Neural cell (in vitro differentiated cells): ENCODE measurements around the gene CGNL1. TPM values are rescaled to one million over a fixed set of nuclear protein-coding genes. Genes with fewer than 3 reads are reported as not detected.

ENCODE experiments used
- H2AFZ ChIP-seq: fragments of 200-600, 300-800 bp; sonication (generic), shearing (Covaris generic); 2 replicates; pipeline ENCODE4 v1.6.0; 2014; ENCODE audit warnings: low read depth, mild to moderate bottlenecking, antibody characterized with exemption, low read length, moderate library complexity
- H3F3A ChIP-seq: fragments of 200-600 bp; shearing (Covaris generic); 2 replicates; pipeline ENCODE4 v1.6.1; 2016; ENCODE audit warnings: mild to moderate bottlenecking, moderate library complexity, mixed read lengths, antibody characterized with exemption, low read length; ENCODE audit not compliant: insufficient read depth, poor library complexity, severe bottlenecking
- H3K27ac ChIP-seq: fragments of 200-600, 300-800 bp; sonication (generic), shearing (Covaris generic); 2 replicates; pipeline ENCODE4 v1.5.1; 2014; ENCODE audit warnings: mild to moderate bottlenecking, low read length, moderate library complexity
- H3K27me3 ChIP-seq: fragments of 300-800, 200-600 bp; sonication (generic), shearing (Covaris generic); 2 replicates; pipeline ENCODE4 v1.6.0; 2014; ENCODE audit warnings: mild to moderate bottlenecking, low read depth, low read length, moderate library complexity; ENCODE audit not compliant: insufficient read depth
- H3K36me3 ChIP-seq: fragments of 300-800, 200-600 bp; sonication (generic), shearing (Covaris generic); 2 replicates; pipeline ENCODE4 v1.5.1; 2014; ENCODE audit warnings: mild to moderate bottlenecking, antibody characterized with exemption, low read length, moderate library complexity; ENCODE audit not compliant: insufficient read depth
- H3K4me2 ChIP-seq: fragments of 300-800, 200-600 bp; sonication (generic), shearing (Covaris generic); 2 replicates; pipeline ENCODE4 v1.6.0; 2014; ENCODE audit warnings: mild to moderate bottlenecking, low read length
- H3K4me3 ChIP-seq: fragments of 300-800, 200-600 bp; sonication (generic), shearing (Covaris generic); 2 replicates; pipeline ENCODE4 v1.5.1; 2014; ENCODE audit warnings: mild to moderate bottlenecking, low read length, moderate library complexity
- H3K79me2 ChIP-seq: fragments of 200-600 bp; shearing (Covaris generic); replicated peaks from 2 replicates; pipeline ENCODE4 v1.6.0; 2014; ENCODE audit warnings: mild to moderate bottlenecking, low read length, moderate library complexity; ENCODE audit not compliant: insufficient read depth
- H3K9ac ChIP-seq: fragments of 300-800, 200-600 bp; sonication (generic), shearing (Covaris generic); 2 replicates; pipeline ENCODE4 v1.6.1; 2016; ENCODE audit warnings: mild to moderate bottlenecking, low read length, mixed read lengths
- H3K9me2 ChIP-seq: fragments of 200-600 bp; shearing (Covaris generic); 2 replicates; pipeline ENCODE4 v1.6.1; 2016; ENCODE audit warnings: mild to moderate bottlenecking, low read length, mixed read lengths; ENCODE audit not compliant: insufficient read depth
- H3K9me3 ChIP-seq: fragments of 200-600, 300-800 bp; sonication (generic), shearing (Covaris generic); 2 replicates; pipeline ENCODE4 v1.6.1; 2016; ENCODE audit warnings: mild to moderate bottlenecking, mixed run types, low read length, moderate library complexity, mixed read lengths
- H4K20me1 ChIP-seq: fragments of 200-600 bp; shearing (Covaris generic); 2 replicates; pipeline ENCODE4 v1.6.1; 2016; ENCODE audit warnings: mild to moderate bottlenecking, mixed run types; ENCODE audit not compliant: insufficient read depth
- EP300 ChIP-seq: fragments of 450-650 bp; conservative IDR thresholded peaks from 2 replicates; pipeline ENCODE4 v1.6.1; 2014; ENCODE audit warnings: antibody characterized with exemption, mild to moderate bottlenecking, moderate library complexity; ENCODE audit not compliant: poor library complexity, severe bottlenecking
- EZH2 ChIP-seq: fragments of 200-600, 300-800 bp; shearing (Covaris generic), sonication (generic); IDR thresholded peaks from 2 replicates; pipeline ENCODE4 v1.6.1; 2014; ENCODE audit warnings: antibody characterized with exemption, low read length, borderline replicate concordance, mild to moderate bottlenecking; ENCODE audit not compliant: insufficient read depth, poor library complexity, severe bottlenecking
- MXI1 ChIP-seq: fragments of 450-650 bp; conservative IDR thresholded peaks from 2 replicates; pipeline ENCODE4 v1.6.1; 2014; ENCODE audit warnings: antibody characterized with exemption, mild to moderate bottlenecking; ENCODE audit not compliant: poor library complexity, severe bottlenecking
- POLR2AphosphoS5 ChIP-seq: IDR thresholded peaks from 2 replicates; pipeline ENCODE4 v1.6.1; 2012
- RAD21 ChIP-seq: fragments of 450-650 bp; conservative IDR thresholded peaks from 2 replicates; pipeline ENCODE4 v1.6.1; 2014; ENCODE audit warnings: antibody characterized with exemption, mild to moderate bottlenecking, moderate library complexity
- SMC3 ChIP-seq: fragments of 450-650 bp; conservative IDR thresholded peaks from 2 replicates; pipeline ENCODE4 v1.6.1; 2014; ENCODE audit warnings: antibody characterized with exemption, mild to moderate bottlenecking, moderate library complexity; ENCODE audit not compliant: poor library complexity
- TAF1 ChIP-seq: IDR thresholded peaks from 2 replicates; pipeline ENCODE4 v1.6.1; 2012; ENCODE audit warnings: low read depth
- polyA plus RNA-seq: library from polyadenylated mRNA; depleted of rRNA; stranded (reverse); fragments of >200 nt; gene quantifications from 2 replicates; pipeline ENCODE4 v1.2.3, GENCODE V29; 2014
- TF ChIP-seq, protein P1 (sequence below): IDR thresholded peaks from 2 replicates; pipeline ENCODE4 v1.6.1; 2012; ENCODE audit warnings: borderline replicate concordance
- TF ChIP-seq, protein P2 (sequence below): fragments of 450-650 bp; IDR thresholded peaks from 2 replicates; pipeline ENCODE4 v1.5.1; 2014; ENCODE audit warnings: antibody characterized with exemption, mild to moderate bottlenecking, moderate library complexity; ENCODE audit not compliant: poor library complexity, severe bottlenecking

CGNL1 gene
- polyA plus RNA-seq, 1 donor from 2014 or later = 0.26 TPM

DNA sequence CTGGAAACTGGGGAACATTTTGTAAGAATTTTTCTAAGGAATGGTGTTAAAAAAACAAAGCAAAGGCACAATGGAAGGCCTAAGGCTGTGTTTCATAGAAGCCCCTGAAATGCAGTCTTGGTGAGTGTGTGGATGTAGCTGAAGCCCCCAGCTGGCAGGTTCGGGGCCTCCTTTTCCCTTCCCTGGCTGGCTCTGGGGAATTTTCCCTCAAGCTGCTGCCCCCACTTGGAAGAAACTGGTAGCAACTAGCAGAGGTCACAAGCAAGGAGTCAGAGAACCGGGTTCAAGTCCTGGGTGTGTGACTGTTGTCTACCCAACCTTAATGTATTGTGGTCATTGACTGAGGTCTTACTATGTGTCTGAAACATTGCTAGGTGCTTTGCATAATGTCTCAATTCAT is 130.1 kb downstream of the CGNL1 start:
- H3K27me3 ChIP-seq = no peaks in the 10 kb centered on the region
- H3K9me3 ChIP-seq = no peaks in the 10 kb centered on the region
- H2AFZ ChIP-seq = no peak overlapping the region
- no peaks in the 10 kb centered on the region for H4K20me1 ChIP-seq
- TF ChIP-seq, protein P1, sequence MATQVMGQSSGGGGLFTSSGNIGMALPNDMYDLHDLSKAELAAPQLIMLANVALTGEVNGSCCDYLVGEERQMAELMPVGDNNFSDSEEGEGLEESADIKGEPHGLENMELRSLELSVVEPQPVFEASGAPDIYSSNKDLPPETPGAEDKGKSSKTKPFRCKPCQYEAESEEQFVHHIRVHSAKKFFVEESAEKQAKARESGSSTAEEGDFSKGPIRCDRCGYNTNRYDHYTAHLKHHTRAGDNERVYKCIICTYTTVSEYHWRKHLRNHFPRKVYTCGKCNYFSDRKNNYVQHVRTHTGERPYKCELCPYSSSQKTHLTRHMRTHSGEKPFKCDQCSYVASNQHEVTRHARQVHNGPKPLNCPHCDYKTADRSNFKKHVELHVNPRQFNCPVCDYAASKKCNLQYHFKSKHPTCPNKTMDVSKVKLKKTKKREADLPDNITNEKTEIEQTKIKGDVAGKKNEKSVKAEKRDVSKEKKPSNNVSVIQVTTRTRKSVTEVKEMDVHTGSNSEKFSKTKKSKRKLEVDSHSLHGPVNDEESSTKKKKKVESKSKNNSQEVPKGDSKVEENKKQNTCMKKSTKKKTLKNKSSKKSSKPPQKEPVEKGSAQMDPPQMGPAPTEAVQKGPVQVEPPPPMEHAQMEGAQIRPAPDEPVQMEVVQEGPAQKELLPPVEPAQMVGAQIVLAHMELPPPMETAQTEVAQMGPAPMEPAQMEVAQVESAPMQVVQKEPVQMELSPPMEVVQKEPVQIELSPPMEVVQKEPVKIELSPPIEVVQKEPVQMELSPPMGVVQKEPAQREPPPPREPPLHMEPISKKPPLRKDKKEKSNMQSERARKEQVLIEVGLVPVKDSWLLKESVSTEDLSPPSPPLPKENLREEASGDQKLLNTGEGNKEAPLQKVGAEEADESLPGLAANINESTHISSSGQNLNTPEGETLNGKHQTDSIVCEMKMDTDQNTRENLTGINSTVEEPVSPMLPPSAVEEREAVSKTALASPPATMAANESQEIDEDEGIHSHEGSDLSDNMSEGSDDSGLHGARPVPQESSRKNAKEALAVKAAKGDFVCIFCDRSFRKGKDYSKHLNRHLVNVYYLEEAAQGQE = no peak
- TF ChIP-seq EZH2 = no peak
- no peaks in the 10 kb centered on the region for H3K9me2 ChIP-seq
- no peaks in the 10 kb centered on the region for H3K79me2 ChIP-seq
- H3K27ac ChIP-seq = no peak overlapping the region
- no peak overlapping the region for H3K4me3 ChIP-seq
- H3F3A ChIP-seq = no peaks in the 10 kb centered on the region
- H3K36me3 ChIP-seq = no peaks in the 10 kb centered on the region
- H3K9ac ChIP-seq = no peak overlapping the region
- no peak overlapping the region for H3K4me2 ChIP-seq

DNA sequence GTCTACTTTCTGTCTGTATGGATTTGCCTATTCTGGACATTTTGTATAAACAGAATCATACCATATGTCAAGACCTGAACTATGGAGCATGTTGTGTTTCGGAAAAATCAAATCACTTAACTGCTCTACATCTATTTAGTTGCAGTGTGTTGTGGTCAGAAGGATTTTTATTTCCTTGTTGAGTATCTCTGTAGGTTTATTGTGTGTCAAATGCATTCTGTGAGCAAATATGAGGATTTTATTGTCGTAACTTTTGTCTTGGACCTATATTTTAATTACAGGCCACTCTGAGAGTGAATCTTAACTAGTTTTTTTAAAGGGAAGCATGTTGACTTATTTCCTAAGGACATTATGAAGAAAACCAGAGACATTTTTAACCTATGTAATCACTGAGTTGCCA is 130.8 kb downstream of the CGNL1 start:
- H3K27ac ChIP-seq = no peak overlapping the region
- no peaks in the 10 kb centered on the region for H3K9me3 ChIP-seq
- no peak overlapping the region for H3K9ac ChIP-seq
- H3K27me3 ChIP-seq = no peaks in the 10 kb centered on the region
- H4K20me1 ChIP-seq = no peaks in the 10 kb centered on the region
- no peak overlapping the region for H2AFZ ChIP-seq
- no peaks in the 10 kb centered on the region for H3K79me2 ChIP-seq
- no peak overlapping the region for H3K4me2 ChIP-seq
- no peak overlapping the region for H3K4me3 ChIP-seq
- no peaks in the 10 kb centered on the region for H3F3A ChIP-seq
- H3K36me3 ChIP-seq = no peaks in the 10 kb centered on the region
- TF ChIP-seq, protein P1 = no peak
- TF ChIP-seq TAF1 (no peak), POLR2AphosphoS5 (no peak), RAD21 (no peak), EP300 (no peak), SMC3 (no peak), EZH2 (no peak), MXI1 (no peak)
- TF ChIP-seq, protein P2, sequence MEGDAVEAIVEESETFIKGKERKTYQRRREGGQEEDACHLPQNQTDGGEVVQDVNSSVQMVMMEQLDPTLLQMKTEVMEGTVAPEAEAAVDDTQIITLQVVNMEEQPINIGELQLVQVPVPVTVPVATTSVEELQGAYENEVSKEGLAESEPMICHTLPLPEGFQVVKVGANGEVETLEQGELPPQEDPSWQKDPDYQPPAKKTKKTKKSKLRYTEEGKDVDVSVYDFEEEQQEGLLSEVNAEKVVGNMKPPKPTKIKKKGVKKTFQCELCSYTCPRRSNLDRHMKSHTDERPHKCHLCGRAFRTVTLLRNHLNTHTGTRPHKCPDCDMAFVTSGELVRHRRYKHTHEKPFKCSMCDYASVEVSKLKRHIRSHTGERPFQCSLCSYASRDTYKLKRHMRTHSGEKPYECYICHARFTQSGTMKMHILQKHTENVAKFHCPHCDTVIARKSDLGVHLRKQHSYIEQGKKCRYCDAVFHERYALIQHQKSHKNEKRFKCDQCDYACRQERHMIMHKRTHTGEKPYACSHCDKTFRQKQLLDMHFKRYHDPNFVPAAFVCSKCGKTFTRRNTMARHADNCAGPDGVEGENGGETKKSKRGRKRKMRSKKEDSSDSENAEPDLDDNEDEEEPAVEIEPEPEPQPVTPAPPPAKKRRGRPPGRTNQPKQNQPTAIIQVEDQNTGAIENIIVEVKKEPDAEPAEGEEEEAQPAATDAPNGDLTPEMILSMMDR = no peak
- no peaks in the 10 kb centered on the region for H3K9me2 ChIP-seq
